KOPT-K1 (cell line): ENCODE measurements around the gene MFSD11.
A peak's percentile ranks its signal among the peaks of the same experiment; 100 is the strongest.
"Not testable (repeated sequence)": the region's sequence is repeated elsewhere in the genome, so short reads cannot be mapped to it uniquely, and the experiment has no call there.

Experiments used
- H3K27ac ChIP-seq: fragments of 200-600 bp; sonication (generic); 2 replicates; pipeline ENCODE4 v1.5.1; 2016; ENCODE audit warnings: antibody characterized with exemption, mild to moderate bottlenecking, low read depth, low read length; ENCODE audit not compliant: poor library complexity, severe bottlenecking
- H3K36me3 ChIP-seq: fragments of 200-600 bp; sonication (generic); 2 replicates; pipeline ENCODE4 v1.5.1; 2017; ENCODE audit warnings: antibody characterized with exemption, mild to moderate bottlenecking, low read length, moderate library complexity; ENCODE audit not compliant: insufficient read depth
- H3K9me3 ChIP-seq: fragments of 200-600 bp; sonication (generic); 2 replicates; pipeline ENCODE4 v1.5.1; 2017; ENCODE audit warnings: antibody characterized with exemption, low read length, mild to moderate bottlenecking; ENCODE audit not compliant: insufficient read depth, poor library complexity, severe bottlenecking

The MFSD11 gene

DNA sequence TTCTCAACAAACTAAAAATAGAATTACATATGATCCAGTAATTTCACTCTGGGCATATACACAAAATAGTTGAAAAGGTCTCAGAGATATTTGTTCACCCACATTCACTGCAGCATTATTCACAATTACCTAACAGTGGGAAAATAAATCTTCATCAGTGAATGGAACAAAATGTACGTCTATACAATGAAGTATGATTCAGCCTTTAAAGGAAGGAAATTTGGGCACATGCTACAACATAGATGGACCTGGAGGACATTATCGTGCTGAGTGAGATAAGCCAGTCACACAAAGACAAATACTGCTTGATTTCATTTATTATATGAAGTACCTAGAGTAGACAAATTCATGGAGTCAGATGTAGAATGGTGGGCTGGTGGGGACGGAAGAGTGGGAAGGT lies 47.0 kb downstream of the MFSD11 start:
- Histone ChIP-seq H3K27ac (no peak overlapping the region), H3K9me3 (no peaks in the 10 kb centered on the region), H3K36me3 (peaks cover 35% of the 10 kb centered on the region)

DNA sequence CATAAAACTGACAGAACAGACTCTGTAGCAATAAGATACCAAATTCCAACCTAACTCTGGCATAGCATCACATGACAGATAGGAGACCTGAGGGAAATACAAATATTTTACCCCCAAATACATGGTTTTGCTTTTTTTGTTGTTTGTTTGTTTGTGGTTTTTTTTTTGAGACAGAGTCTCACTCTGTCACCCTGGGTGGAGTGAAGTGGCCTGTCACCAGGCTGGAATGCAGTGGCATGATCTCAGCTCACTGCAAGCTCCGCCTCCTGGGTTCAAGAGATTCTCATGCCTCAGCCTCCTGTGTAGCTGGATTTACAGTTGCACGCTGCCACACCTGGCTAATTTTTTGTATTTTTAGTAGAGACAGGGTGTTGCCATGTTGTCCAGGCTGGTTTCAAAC lies 49.9 kb downstream of the MFSD11 start:
- not testable (repeated sequence) for H3K27ac ChIP-seq, H3K9me3 ChIP-seq
- H3K36me3 ChIP-seq, result peaks cover 19% of the 10 kb centered on the region

DNA sequence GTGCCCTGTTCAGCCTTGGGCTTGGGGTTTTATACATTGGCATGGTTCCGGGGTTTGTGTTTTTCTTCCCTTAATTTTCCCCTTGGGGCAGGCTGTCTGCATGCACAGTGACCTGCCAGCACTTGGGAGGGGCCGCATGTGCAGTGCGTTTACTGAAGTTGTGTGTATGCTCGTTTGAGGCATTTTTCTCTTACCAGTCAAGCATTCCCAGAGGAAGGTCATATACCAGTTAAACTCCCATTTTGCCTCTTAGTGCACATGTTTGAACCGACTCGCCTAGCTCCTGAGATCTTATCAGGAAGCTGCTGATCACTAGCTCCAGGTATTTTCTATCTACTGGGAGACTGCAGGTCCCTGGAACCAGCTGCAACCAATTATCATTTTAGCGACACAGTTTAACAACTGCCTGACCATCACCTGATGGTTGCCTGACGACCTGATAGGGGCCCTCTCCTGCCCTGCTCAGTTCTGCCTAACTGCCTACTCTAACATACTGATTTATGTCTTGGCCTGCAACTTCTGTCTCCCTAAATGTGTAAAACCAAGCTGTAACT lies 51.4 kb downstream of the MFSD11 start:
- Histone ChIP-seq H3K9me3 (no peaks in the 10 kb centered on the region), H3K36me3 (peaks cover 14% of the 10 kb centered on the region), H3K27ac (peak overlapping the region; percentile 13)

DNA sequence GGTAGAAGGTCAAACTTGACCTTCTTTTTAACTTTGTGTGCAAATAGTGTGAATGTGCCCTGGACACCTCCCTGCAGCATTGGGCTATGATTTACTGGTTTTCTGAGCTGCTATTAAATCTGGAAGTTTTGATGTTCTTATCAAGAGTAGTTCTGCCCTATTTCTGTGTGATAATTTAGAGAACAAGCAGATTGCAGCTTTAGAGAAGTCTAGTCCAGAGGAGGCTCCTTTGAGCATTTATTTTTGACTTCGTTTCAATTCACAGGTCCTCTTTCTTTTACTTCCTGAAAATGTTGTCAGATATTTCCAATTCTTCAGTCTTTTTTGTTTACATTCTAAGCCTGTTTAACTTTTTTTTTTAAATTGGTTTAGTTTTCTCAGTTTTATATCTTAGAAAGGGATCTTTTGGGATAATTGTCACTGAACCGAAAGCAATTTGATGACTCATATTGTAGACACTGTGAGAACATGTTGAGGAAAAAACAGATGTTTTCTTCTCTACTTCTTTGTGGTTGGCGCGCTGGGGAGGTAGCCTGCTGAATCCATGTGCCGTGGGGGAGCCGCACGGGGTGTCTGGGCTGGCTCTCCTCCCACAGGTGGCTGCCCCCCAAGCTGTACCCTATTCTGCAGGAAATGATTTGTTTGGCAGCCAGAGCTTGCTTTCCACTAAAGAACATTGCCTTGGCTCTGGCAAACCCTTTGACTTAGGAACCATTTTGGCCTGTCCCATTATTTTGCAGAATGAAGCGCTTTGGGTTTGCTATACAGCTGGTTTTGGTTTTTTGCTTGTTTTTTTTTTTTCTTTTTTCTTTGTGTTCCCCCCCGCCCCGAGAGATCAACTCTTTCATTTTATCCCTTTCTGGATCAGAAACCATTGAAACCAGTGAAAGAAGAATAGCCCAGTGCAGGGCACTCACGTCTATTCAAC lies 53.4 kb downstream of the MFSD11 start:
- no peaks in the 10 kb centered on the region for H3K9me3 ChIP-seq
- peak overlapping the region; percentile 67 for H3K27ac ChIP-seq
- 0 out of 2 replicates have a peak, but pooled peaks cover 5% of the 10 kb centered on the region for H3K36me3 ChIP-seq

DNA sequence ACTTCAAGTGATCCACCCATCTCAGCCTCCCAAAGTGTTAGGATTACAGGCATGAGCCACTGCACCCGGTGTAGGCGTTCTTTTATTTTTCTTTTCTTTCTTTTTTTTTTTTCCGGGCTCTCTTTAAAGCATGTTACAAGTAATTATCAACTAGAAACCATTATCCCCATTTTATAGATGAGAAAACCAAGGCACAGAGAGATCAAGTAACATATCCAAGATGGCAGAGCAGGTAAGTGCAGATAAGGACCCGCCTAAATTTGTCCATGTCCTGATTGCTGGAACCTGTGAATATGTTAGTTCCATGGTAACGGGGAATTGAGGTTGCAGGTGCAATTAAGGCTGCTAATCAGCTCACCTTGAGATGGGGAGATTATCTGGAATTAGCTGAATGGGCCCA lies 54.4 kb downstream of the MFSD11 start:
- no peaks in the 10 kb centered on the region for H3K36me3 ChIP-seq
- no peaks in the 10 kb centered on the region for H3K9me3 ChIP-seq
- H3K27ac ChIP-seq, result peak overlapping the region; percentile 67

DNA sequence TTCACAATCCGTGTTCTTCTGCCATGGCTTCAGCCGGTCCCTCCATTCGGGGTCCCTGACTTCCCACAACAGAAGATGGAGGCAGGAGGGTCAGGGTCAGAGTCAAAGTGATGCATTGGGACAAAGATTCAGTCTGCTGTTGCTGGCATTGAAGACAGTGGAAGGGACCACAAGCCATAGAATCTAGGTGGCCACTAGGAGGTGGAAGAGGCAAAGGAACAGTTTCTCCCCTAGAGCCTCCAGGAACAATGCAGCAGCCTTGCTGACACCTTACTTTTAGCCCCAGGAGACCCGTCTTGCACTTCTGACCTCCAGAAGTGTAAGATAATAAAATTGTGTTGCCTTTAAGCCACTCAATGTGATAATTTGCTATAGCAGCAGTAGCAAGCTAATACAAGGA lies 55.9 kb downstream of the MFSD11 start:
- Histone ChIP-seq H3K9me3 (no peaks in the 10 kb centered on the region), H3K27ac (no peak overlapping the region), H3K36me3 (no peaks in the 10 kb centered on the region)

DNA sequence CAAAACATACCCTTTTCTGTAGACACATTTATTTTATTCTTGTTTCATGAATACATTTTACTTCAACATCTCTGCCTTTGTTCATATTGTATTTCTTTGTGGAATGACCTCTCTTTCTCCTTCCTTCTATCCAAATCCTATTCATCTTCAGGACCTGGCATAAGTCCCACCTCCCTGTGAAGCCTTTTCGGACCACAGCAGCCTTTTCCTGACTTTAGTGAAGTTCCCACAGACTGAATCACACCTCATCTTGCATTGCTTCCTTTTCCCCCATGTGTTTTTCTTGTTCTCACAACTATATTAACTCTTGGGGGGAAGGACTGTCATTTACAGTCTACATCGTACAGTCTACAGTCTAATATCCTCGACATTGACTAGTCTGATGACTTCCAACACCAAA lies 58.2 kb downstream of the MFSD11 start:
- Histone ChIP-seq H3K36me3 (no peaks in the 10 kb centered on the region), H3K9me3 (no peaks in the 10 kb centered on the region), H3K27ac (no peak overlapping the region)

DNA sequence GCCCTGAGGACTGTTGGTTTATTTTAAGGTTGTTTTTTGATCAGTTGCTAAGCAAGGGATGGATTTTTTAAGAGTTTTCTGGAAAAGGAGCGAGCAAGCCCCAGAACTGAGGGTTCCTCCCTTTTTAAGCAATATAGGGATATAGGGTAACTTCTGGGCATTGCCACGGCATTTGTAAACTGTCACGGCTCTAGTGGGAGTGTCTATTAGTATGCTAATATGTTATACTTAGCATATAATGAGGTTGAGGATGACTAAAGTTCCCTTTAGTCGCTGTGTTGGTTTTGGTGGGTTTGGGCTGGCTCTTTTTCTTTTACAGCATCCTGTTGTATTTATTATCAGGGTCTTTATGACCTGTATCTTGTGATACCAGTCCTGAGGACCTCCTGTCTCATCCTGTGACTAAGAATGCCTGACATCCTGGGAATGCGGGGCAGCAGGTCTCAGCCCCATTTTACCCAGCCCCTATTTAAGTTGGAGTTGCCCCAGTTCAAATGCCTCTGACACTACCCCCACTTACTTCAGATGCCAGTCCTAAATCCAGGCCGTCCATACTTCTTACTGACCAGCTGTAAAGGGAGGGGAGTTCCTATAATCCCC lies 59.4 kb downstream of the MFSD11 start:
- Histone ChIP-seq H3K9me3 (no peaks in the 10 kb centered on the region), H3K27ac (no peak overlapping the region), H3K36me3 (no peaks in the 10 kb centered on the region)

DNA sequence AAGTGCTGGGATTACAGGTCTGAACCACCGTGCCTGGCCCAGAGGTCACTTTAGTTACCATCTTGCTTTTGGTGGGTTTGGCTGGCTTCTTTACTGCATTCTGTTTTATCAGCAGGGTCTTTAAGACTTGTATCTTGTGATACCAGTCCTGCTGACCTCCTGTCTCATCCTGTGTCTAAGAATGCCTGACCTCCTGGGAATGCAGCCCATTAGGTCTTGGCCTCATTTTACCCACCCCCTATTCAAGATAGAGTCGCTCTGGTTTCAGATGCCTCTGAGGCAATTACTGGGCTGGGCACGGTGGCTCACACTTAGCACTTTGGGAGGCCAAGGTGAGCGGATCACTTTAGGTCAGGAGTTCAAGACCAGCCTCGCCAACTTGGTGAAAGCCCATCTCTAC lies 63.8 kb downstream of the MFSD11 start:
- Histone ChIP-seq H3K9me3 (no peaks in the 10 kb centered on the region), H3K36me3 (no peaks in the 10 kb centered on the region), H3K27ac (no peak overlapping the region)

DNA sequence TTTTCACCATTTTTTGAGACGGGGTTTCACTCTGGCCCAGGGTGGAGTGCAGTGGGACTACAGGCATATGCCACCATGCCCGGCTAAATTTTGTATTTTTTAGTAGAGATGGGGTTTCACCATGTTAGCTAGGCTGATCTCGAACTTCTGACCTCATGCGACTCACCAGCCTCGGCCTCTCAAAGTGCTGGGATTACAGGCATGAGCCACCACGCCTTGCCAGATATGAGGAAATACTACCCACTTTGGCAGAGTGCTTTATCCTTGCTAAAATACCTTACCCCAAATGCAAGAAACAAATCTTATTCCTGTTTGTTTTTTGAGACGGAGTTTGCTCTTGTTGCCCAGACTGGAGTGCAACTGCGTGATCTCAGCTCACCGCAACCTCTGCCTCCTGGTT lies 67.4 kb downstream of the MFSD11 start:
- Histone ChIP-seq H3K9me3 (no peaks in the 10 kb centered on the region), H3K27ac (no peak overlapping the region), H3K36me3 (no peaks in the 10 kb centered on the region)

DNA sequence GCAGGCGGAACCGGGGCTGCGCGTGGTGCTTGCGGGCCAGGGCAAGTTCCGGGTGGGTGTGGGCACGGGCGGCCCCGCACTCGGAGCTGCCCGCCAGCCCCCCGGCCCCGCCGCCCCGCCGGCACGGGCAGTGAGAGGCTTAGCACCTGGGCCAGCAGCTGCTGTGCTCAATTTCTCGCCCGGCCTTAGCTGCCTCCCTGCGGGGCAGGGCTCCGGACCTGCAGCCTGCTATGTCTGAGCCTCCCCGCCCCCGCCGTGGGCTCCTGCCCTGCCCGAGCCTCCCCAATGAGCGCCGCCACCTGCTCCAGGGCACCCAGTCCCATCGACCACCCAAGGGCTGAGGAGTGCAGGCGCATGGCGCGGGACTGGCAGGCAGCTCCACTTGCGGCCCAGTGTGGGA lies 68.2 kb downstream of the MFSD11 start:
- H3K9me3 ChIP-seq, H3K36me3 ChIP-seq, H3K27ac ChIP-seq: not testable (repeated sequence)

DNA sequence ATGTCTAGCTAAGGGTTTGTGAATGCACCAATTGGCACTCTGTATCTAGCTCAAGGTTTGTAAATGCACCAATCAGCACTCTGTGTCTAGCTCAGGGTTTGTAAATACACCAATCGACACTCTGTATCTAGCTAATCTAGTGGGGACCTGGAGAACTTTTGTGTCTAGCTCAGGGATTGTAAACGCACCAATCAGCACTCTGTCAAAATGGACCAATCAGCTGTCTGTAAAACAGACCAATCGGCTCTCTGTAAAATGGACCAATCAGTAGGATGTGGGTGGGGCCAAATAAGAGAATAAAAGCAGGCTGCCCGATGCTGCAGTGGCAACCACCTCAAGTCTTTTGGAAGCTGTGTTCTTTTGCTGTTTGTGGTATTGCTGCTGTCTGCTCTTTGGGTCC lies 68.8 kb downstream of the MFSD11 start:
- H3K27ac ChIP-seq, H3K9me3 ChIP-seq, H3K36me3 ChIP-seq: not testable (repeated sequence)

DNA sequence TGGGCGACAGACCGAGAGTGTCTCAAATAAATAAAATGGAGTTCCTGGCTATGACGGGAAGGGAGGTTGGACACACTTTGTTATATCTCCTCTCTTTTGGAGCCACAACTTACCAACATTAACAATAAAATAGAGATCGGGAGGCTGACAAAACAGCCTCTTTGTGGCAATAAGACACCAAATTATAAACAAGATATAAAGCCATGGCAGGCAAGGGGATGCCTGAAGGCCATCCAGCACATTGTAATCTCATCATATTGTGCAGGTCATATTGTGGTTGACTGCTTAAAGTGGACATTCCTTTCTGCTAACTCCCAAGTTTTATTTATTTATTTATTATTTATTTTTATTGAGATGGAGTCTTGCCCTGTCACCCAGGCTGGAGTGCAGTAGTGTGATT lies 70.4 kb downstream of the MFSD11 start:
- Histone ChIP-seq H3K27ac (no peak overlapping the region), H3K36me3 (no peaks in the 10 kb centered on the region), H3K9me3 (no peaks in the 10 kb centered on the region)

DNA sequence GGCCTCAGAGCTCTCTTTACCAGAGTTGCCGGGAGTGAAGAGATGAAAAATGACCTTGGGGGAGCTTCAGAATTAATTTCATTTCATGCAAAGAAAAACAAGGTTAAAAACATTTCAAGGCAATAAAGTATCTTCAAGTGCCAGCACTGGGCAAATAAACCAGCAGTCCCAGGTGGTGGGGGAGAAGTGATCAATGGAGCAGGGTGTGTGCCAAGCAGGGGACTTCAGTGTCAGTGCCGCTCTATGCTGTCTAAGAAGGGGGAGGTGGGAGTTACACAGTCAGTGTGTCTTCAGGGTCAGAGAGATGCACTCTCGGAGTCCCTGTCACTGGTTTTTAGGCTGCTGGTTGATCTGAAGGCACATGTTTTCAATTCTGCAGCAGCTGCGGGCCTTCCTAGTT lies 73.0 kb downstream of the MFSD11 start:
- H3K9me3 ChIP-seq, result no peaks in the 10 kb centered on the region
- H3K36me3 ChIP-seq, result no peaks in the 10 kb centered on the region
- H3K27ac ChIP-seq, result no peak overlapping the region

DNA sequence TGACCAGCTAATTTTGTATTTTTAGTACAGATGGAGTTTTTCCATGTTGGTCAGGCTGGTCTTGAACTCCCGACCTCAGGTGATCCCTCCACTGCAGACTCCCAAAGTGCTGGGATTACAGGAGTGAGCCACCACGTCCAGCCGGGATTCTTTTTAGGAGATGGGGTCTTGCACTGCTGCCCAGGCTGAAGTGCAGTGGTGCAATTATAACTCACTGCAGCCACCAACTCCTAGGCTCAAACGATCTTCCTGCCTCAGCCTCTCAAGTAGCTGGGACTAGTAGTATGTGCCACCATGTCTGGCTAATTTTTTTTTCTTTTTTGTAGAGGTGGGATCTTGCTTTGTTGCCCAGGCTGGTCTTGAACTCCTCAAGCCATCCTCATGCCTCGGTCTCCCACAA lies 73.9 kb downstream of the MFSD11 start:
- no peaks in the 10 kb centered on the region for H3K36me3 ChIP-seq

DNA sequence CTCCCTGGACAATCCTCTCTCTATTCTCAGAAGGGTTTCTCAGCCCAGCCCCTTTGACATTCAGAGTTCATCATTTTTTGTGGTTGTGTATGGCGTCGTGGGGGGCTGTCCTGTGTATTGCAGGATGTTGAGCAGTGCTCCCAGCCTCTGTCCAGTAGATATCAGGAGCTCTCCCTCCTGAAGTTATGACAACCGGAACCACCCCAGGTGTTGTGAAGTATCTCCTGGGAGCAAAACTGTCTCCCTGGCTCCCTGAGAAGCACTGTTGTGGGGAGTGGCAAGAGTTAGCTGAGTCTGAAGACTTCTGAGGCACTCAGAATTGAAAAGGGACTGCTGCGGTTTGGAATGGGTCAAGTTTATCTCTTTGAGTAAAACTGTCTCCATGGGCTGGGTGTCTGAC lies 74.3 kb downstream of the MFSD11 start:
- Histone ChIP-seq H3K27ac (no peak overlapping the region), H3K36me3 (no peaks in the 10 kb centered on the region)

More for the DNA sequence above, 73.9 kb downstream of the MFSD11 start:
- H3K9me3 ChIP-seq, result no peaks in the 10 kb centered on the region
- no peak overlapping the region for H3K27ac ChIP-seq

More for the DNA sequence above, 74.3 kb downstream of the MFSD11 start:
- H3K9me3 ChIP-seq, result no peaks in the 10 kb centered on the region
